HEK293 (cell line): ENCODE measurements around the gene TOR1A.
"Not testable (repeated sequence)": the region's sequence is repeated elsewhere in the genome, so short reads cannot be mapped to it uniquely, and the experiment has no call there.

Experiments
- CTCF ChIA-PET: fragments of 350-600 bp; formaldehyde crosslinking; extraction: SDS; loops from one replicate; lab custom pipeline; 2021; ENCODE audit warnings: antibody characterized with exemption; lab: Yijun Ruan, JAX
- POLR2A ChIA-PET: fragments of 300-600 bp; formaldehyde crosslinking; extraction: SDS; loops from one replicate; lab custom pipeline; 2020; ENCODE audit warnings: antibody characterized with exemption, inconsistent platforms; lab: Yijun Ruan, JAX
- H3K27ac ChIP-seq: fragments of 200-500 bp; sonication (Bioruptor generic); 2 replicates; pipeline ENCODE4 v1.5.1; 2014; ENCODE audit warnings: low read depth, low read length, control low read depth, inconsistent platforms; ENCODE audit errors: extremely low read depth
- H3K36me3 ChIP-seq, 2 experiments: fragments of 200-500 bp in 1 of 2; sonication (Bioruptor generic) in 1 of 2; 1 replicate in 1 of 2; 2 replicates in 1 of 2; pipeline ENCODE4 v1.5.1; 2014 to 2017; ENCODE audit warnings: inconsistent platforms in 2 of 2, low read length in 2 of 2; ENCODE audit not compliant: control insufficient read depth in 2 of 2, insufficient read depth in 1 of 2
- H3K4me1 ChIP-seq: fragments of 200-500 bp; sonication (Bioruptor generic); 2 replicates; pipeline ENCODE4 v1.5.1; 2014; ENCODE audit warnings: mild to moderate bottlenecking, low read length, inconsistent platforms; ENCODE audit not compliant: control insufficient read depth, insufficient read depth
- H3K4me3 ChIP-seq: 2 replicates; pipeline ENCODE4 v1.5.1; 2011; ENCODE audit warnings: low read depth, mild to moderate bottlenecking, control low read depth, low read length, moderate library complexity
- H3K9me3 ChIP-seq: fragments of 200-500 bp; sonication (Bioruptor generic); 2 replicates; pipeline ENCODE4 v1.5.1; 2014; ENCODE audit warnings: low read depth, low read length, inconsistent platforms; ENCODE audit not compliant: control insufficient read depth, insufficient read depth
- FEZF1 ChIP-seq: fragments of 450-650 bp; formaldehyde crosslinking; IDR thresholded peaks from 2 replicates; pipeline ENCODE4 v1.5.1; 2016; ENCODE audit warnings: missing biosample characterization, missing genetic modification characterization
- ZBTB1 ChIP-seq: fragments of 450-650 bp; formaldehyde crosslinking; IDR thresholded peaks from 2 replicates; pipeline ENCODE4 v1.5.1; 2016; ENCODE audit warnings: missing biosample characterization, missing genetic modification characterization
- ZNF112 ChIP-seq: fragments of 450-650 bp; formaldehyde crosslinking; IDR thresholded peaks from 2 replicates; pipeline ENCODE4 v1.5.0; 2017; ENCODE audit warnings: missing biosample characterization, missing genetic modification characterization
- ZNF121 ChIP-seq: fragments of 450-650 bp; formaldehyde crosslinking; IDR thresholded peaks from 2 replicates; pipeline ENCODE4 v1.5.1; 2016; ENCODE audit warnings: missing biosample characterization, missing genetic modification characterization
- ZNF175 ChIP-seq: fragments of 450-650 bp; formaldehyde crosslinking; IDR thresholded peaks from 2 replicates; pipeline ENCODE4 v1.5.1; 2016; ENCODE audit warnings: missing biosample characterization, missing genetic modification characterization
- ZNF18 ChIP-seq: fragments of 450-650 bp; formaldehyde crosslinking; IDR thresholded peaks from 2 replicates; pipeline ENCODE4 v1.5.1; 2016; ENCODE audit warnings: missing biosample characterization, missing genetic modification characterization
- ZNF19 ChIP-seq: fragments of 450-650 bp; formaldehyde crosslinking; IDR thresholded peaks from 2 replicates; pipeline ENCODE4; 2016; ENCODE audit warnings: missing biosample characterization, missing genetic modification characterization, low read depth
- ZNF248 ChIP-seq: fragments of 450-650 bp; formaldehyde crosslinking; IDR thresholded peaks from 2 replicates; pipeline ENCODE4 v1.5.1; 2017; ENCODE audit warnings: missing biosample characterization, missing genetic modification characterization
- ZNF292 ChIP-seq: fragments of 450-650 bp; formaldehyde crosslinking; IDR thresholded peaks from 2 replicates; pipeline ENCODE4 v1.5.1; 2016; ENCODE audit warnings: low read depth, missing biosample characterization, missing genetic modification characterization, borderline replicate concordance
- ZNF335 ChIP-seq: fragments of 450-650 bp; formaldehyde crosslinking; conservative IDR thresholded peaks from 2 replicates; pipeline ENCODE4 v1.5.1; 2016; ENCODE audit warnings: missing biosample characterization, missing genetic modification characterization
- ZNF362 ChIP-seq: fragments of 450-650 bp; formaldehyde crosslinking; IDR thresholded peaks from 2 replicates; pipeline ENCODE4 v1.5.1; 2016; ENCODE audit warnings: missing biosample characterization, missing genetic modification characterization
- ZNF416 ChIP-seq: fragments of 450-650 bp; formaldehyde crosslinking; IDR thresholded peaks from 2 replicates; pipeline ENCODE4 v1.5.1; 2016; ENCODE audit warnings: missing biosample characterization, missing genetic modification characterization
- ZNF521 ChIP-seq: fragments of 450-650 bp; formaldehyde crosslinking; IDR thresholded peaks from 2 replicates; pipeline ENCODE4 v1.5.1; 2017; ENCODE audit warnings: missing biosample characterization, mild to moderate bottlenecking, missing genetic modification characterization
- ZNF580 ChIP-seq: fragments of 450-650 bp; formaldehyde crosslinking; IDR thresholded peaks from 2 replicates; pipeline ENCODE4 v1.5.1; 2016; ENCODE audit warnings: missing biosample characterization, missing genetic modification characterization
- ZNF600 ChIP-seq: fragments of 450-650 bp; formaldehyde crosslinking; IDR thresholded peaks from 2 replicates; pipeline ENCODE4 v1.5.1; 2016; ENCODE audit warnings: missing biosample characterization, missing genetic modification characterization
- ZNF624 ChIP-seq: fragments of 450-650 bp; formaldehyde crosslinking; IDR thresholded peaks from 2 replicates; pipeline ENCODE4 v1.5.1; 2017; ENCODE audit warnings: missing biosample characterization, missing genetic modification characterization
- ZNF658 ChIP-seq: fragments of 450-650 bp; formaldehyde crosslinking; IDR thresholded peaks from 2 replicates; pipeline ENCODE4; 2016; ENCODE audit warnings: missing biosample characterization, missing genetic modification characterization
- ZNF677 ChIP-seq: fragments of 450-650 bp; IDR thresholded peaks from 2 replicates; pipeline ENCODE4 v1.5.0; 2018; ENCODE audit warnings: missing biosample characterization, mild to moderate bottlenecking, missing genetic modification characterization, moderate library complexity
- ZNF768 ChIP-seq: fragments of 450-650 bp; formaldehyde crosslinking; IDR thresholded peaks from 2 replicates; pipeline ENCODE4 v1.5.1; 2018; ENCODE audit warnings: missing biosample characterization, mild to moderate bottlenecking, missing genetic modification characterization
- ZNF791 ChIP-seq: fragments of 450-650 bp; formaldehyde crosslinking; IDR thresholded peaks from 2 replicates; pipeline ENCODE4 v1.5.1; 2016; ENCODE audit warnings: missing biosample characterization, missing genetic modification characterization
- ZNF837 ChIP-seq: fragments of 450-650 bp; formaldehyde crosslinking; IDR thresholded peaks from 2 replicates; pipeline ENCODE4 v1.5.1; 2016; ENCODE audit warnings: missing biosample characterization, missing genetic modification characterization
- TF ChIP-seq, protein P1 (sequence below): fragments of 450-650 bp; formaldehyde crosslinking; IDR thresholded peaks from 2 replicates; pipeline ENCODE4 v1.5.1; 2017; ENCODE audit warnings: missing biosample characterization, missing genetic modification characterization

The TOR1A gene

GRCh38 chr9:129798973-129799372, 25.0 kb downstream of the TOR1A start:
- peaks cover 0 to under 1% of the 10 kb centered on the region in 2 experiments; a peak in 1 of 3 replicates for H3K36me3 ChIP-seq
- TF ChIP-seq ZNF677 (no peak), ZNF791 (tag by site-specific recombination) (no peak), ZNF362 (no peak), ZNF175 (no peak), ZBTB1 (tag by site-specific recombination) (no peak), ZNF112 (tag by site-specific recombination) (no peak), ZNF624 (tag by site-specific recombination) (no peak), ZNF248 (tag by site-specific recombination) (no peak), FEZF1 (tag by site-specific recombination) (no peak), ZNF521 (tag by site-specific recombination) (no peak), ZNF292 (tag by site-specific recombination) (no peak), ZNF580 (no peak), ZNF658 (tag by site-specific recombination) (no peak)
- POLR2A ChIA-PET, result no interaction called here
- CTCF ChIA-PET, result interaction anchor here (0.7 to 2.0 kb wide), 3 partner anchors 8 to 72 kb away, joined by 3 to 6 read pairs (median 5); no protein-coding TSS in a partner anchor
- H3K4me1 ChIP-seq, result no peaks in the 10 kb centered on the region
- H3K9me3 ChIP-seq, result no peaks in the 10 kb centered on the region
- no peak overlapping the region for H3K4me3 ChIP-seq
- no peak overlapping the region for H3K27ac ChIP-seq

DNA sequence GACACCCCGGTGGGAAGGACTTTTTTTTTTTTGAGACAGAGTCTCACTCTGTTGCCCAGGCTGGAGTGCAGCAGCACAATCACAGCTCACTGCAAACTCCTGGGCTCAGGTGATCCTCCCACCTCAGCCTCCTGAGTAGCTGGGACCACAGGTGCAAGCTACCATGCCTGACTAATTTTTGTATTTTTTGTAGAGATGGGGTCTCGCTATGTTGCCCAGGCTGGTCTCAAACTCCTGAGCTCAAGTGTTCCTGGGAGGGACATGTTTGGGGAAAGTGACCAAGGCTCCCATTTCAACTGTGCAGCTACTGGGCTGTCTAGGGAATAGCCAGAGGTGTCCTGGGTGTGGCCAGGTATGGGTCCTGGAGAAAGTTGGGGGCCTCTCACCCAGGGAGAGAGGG, 27.9 kb downstream of the TOR1A start:
- POLR2A ChIA-PET, H3K4me3 ChIP-seq, H3K36me3 ChIP-seq, H3K27ac ChIP-seq, H3K9me3 ChIP-seq, H3K4me1 ChIP-seq: not testable (repeated sequence)
- CTCF ChIA-PET, result interaction anchor here (1.0 kb wide), 1 partner anchor 70 kb away, joined by 3 read pairs; no protein-coding TSS in a partner anchor
- peak; percentile 76 for TF ChIP-seq ZNF121 (tag by site-specific recombination)
- peak; percentile 91 for TF ChIP-seq ZNF335 (tag by site-specific recombination)

DNA sequence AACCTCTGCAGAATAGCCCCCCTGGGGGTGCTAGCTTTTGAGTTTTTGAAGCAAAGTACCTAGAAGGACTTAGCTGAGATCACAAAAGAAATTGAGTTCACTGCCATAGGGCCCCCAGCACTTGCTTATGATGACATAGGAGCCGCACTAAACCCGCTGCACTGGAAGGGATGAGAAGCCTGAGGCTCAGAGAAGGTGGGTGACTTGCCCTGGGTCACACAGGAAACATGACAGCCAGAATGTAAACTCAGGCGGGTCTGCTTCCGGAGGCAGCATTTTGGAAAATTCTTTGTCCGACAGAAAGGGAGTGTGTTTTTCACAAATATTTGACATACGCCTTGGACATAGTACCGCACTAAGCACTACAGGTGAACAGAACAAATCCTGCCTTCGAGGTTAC, 29.4 kb downstream of the TOR1A start:
- Histone ChIP-seq H3K9me3 (no peaks in the 10 kb centered on the region), H3K36me3 (no peaks in the 10 kb centered on the region), H3K4me3 (no peak overlapping the region), H3K4me1 (no peaks in the 10 kb centered on the region), H3K27ac (no peak overlapping the region)
- TF ChIP-seq ZNF18 (tag by site-specific recombination) (no peak), ZNF768 (tag by site-specific recombination) (peak; percentile 23; the same call in 1 of the 2 replicates)
- CTCF ChIA-PET, result interaction anchor here (0.7 to 1.5 kb wide), 2 partner anchors 13 to 56 kb away, joined by 3 to 9 read pairs; no protein-coding TSS in a partner anchor
- POLR2A ChIA-PET, result no interaction called here

DNA sequence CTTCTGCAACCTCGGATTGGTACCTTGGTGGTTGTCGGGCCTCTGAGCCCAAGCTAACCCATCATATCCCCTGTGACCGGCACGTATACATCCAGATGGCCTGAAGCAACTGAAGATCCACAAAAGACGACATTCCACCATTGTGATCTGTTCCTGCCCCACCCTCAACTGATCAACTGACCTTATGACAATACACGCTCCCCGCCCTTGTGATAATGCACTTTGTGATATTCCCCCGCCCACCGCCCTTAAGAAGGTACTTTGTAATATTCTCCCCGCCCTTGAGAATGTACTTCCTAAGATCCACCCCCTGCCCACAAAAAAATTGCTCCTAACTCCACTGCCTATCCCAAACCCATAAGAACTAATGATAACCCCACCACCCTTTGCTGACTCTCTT, 37.5 kb downstream of the TOR1A start:
- H3K27ac ChIP-seq, result no peak overlapping the region
- CTCF ChIA-PET, result interaction anchor here (0.6 to 12.1 kb wide), 7 partner anchors 9 to 647 kb away, joined by 4 to 253 read pairs (median 6); no protein-coding TSS in a partner anchor
- TF ChIP-seq ZNF19 (tag by site-specific recombination) (no peak), ZNF837 (tag by site-specific recombination) (no peak), ZNF416 (tag by site-specific recombination) (no peak), ZNF600 (tag by site-specific recombination) (no peak)
- TF ChIP-seq, protein P1, sequence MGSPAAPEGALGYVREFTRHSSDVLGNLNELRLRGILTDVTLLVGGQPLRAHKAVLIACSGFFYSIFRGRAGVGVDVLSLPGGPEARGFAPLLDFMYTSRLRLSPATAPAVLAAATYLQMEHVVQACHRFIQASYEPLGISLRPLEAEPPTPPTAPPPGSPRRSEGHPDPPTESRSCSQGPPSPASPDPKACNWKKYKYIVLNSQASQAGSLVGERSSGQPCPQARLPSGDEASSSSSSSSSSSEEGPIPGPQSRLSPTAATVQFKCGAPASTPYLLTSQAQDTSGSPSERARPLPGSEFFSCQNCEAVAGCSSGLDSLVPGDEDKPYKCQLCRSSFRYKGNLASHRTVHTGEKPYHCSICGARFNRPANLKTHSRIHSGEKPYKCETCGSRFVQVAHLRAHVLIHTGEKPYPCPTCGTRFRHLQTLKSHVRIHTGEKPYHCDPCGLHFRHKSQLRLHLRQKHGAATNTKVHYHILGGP (tag by site-specific recombination), result no peak

More for the DNA sequence above, 37.5 kb downstream of the TOR1A start:
- Histone ChIP-seq H3K36me3 (no peaks in the 10 kb centered on the region), H3K4me3 (no peak overlapping the region), H3K9me3 (no peaks in the 10 kb centered on the region), H3K4me1 (no peaks in the 10 kb centered on the region)
- POLR2A ChIA-PET, result interaction anchor here (1.5 to 1.8 kb wide), 2 partner anchors 49 to 146 kb away, joined by 3 to 4 read pairs; no protein-coding TSS in a partner anchor
